WTC11 (cell line): ENCODE results near the gene STRC.
"Not testable (repeated sequence)": the region's sequence is repeated elsewhere in the genome, so short reads cannot be mapped to it uniquely, and the experiment has no call there.

ENCODE experiments used
- CBFB ChIP-seq: sonication (generic); formaldehyde crosslinking; IDR thresholded peaks from 2 replicates; pipeline ENCODE4 v1.8.1; 2022; ENCODE audit warnings: mild to moderate bottlenecking, low read depth, missing genetic modification reagents
- CREB1 ChIP-seq: sonication (generic); formaldehyde crosslinking; IDR thresholded peaks from 2 replicates; pipeline ENCODE4 v1.8.0; 2023; ENCODE audit warnings: mild to moderate bottlenecking, missing genetic modification reagents
- FOXJ3 ChIP-seq: sonication (generic); formaldehyde crosslinking; IDR thresholded peaks from 2 replicates; pipeline ENCODE4 v1.9.0; 2021; ENCODE audit warnings: missing genetic modification reagents, mild to moderate bottlenecking, borderline replicate concordance
- HMGA2 ChIP-seq: fragments of 250-450 bp; sonication (Bioruptor Pico); IDR thresholded peaks from 2 replicates; pipeline ENCODE4 v1.4.0; 2021; ENCODE audit warnings: mild to moderate bottlenecking, moderate library complexity
- MAX ChIP-seq: sonication (generic); formaldehyde crosslinking; IDR thresholded peaks from 2 replicates; pipeline ENCODE4 v1.8.0; 2022; ENCODE audit warnings: mild to moderate bottlenecking, missing genetic modification reagents
- PRDM15 ChIP-seq: sonication (generic); formaldehyde crosslinking; IDR thresholded peaks from 2 replicates; pipeline ENCODE4 v1.8.0; 2022; ENCODE audit warnings: missing genetic modification reagents
- SMAD3 ChIP-seq: sonication (generic); formaldehyde crosslinking; IDR thresholded peaks from 2 replicates; pipeline ENCODE4 v1.8.0; 2022; ENCODE audit warnings: missing genetic modification reagents, mild to moderate bottlenecking, borderline replicate concordance
- TEAD4 ChIP-seq: sonication (generic); formaldehyde crosslinking; IDR thresholded peaks from 2 replicates; pipeline ENCODE4 v1.8.0; 2022; ENCODE audit warnings: mild to moderate bottlenecking, missing genetic modification reagents
- ZNF317 ChIP-seq: sonication (generic); formaldehyde crosslinking; IDR thresholded peaks from 2 replicates; pipeline ENCODE4 v1.8.1; 2023; ENCODE audit warnings: low read depth, mild to moderate bottlenecking, moderate library complexity, missing genetic modification reagents, borderline replicate concordance
- TF ChIP-seq, protein P1 (sequence below): fragments of 200-600 bp; IDR thresholded peaks from 2 replicates; pipeline ENCODE4 v1.8.0; 2022; ENCODE audit warnings: antibody characterized with exemption
- TF ChIP-seq, protein P2 (sequence below): sonication (generic); formaldehyde crosslinking; IDR thresholded peaks from 2 replicates; pipeline ENCODE4 v1.8.1; 2023; ENCODE audit warnings: mild to moderate bottlenecking, moderate library complexity, missing genetic modification reagents
- TF ChIP-seq, protein P3 (sequence below): sonication (generic); formaldehyde crosslinking; IDR thresholded peaks from 2 replicates; pipeline ENCODE4 v1.8.1; 2023; ENCODE audit warnings: mild to moderate bottlenecking, missing genetic modification reagents, borderline replicate concordance

DNA sequence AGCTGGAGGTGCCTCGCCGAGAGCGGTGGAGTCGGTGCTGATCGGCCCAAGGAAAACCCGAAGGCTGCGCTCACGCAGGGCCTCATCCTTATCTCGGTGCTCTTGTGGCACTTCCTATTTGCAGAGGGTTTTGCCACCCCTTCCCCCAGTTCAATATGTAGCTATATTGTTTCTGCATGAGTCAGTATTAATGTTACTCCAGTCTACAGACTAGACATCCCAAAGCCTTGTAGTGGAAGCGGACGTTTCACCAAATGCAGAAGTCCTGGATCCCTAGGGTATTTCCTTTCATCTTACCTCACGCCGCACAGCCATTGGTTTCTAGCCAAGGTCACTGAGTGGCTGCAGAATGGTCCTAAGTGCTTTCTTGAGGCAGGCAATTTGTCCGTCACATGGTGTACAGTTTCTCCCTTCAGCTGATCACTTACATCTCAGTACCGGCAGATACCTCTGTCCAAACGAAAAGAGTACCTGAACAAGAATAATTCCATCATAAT lies 30.9 kb upstream of the STRC start:
- TF ChIP-seq, protein P1, sequence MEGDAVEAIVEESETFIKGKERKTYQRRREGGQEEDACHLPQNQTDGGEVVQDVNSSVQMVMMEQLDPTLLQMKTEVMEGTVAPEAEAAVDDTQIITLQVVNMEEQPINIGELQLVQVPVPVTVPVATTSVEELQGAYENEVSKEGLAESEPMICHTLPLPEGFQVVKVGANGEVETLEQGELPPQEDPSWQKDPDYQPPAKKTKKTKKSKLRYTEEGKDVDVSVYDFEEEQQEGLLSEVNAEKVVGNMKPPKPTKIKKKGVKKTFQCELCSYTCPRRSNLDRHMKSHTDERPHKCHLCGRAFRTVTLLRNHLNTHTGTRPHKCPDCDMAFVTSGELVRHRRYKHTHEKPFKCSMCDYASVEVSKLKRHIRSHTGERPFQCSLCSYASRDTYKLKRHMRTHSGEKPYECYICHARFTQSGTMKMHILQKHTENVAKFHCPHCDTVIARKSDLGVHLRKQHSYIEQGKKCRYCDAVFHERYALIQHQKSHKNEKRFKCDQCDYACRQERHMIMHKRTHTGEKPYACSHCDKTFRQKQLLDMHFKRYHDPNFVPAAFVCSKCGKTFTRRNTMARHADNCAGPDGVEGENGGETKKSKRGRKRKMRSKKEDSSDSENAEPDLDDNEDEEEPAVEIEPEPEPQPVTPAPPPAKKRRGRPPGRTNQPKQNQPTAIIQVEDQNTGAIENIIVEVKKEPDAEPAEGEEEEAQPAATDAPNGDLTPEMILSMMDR: not testable (repeated sequence)
- TF ChIP-seq, protein P2, sequence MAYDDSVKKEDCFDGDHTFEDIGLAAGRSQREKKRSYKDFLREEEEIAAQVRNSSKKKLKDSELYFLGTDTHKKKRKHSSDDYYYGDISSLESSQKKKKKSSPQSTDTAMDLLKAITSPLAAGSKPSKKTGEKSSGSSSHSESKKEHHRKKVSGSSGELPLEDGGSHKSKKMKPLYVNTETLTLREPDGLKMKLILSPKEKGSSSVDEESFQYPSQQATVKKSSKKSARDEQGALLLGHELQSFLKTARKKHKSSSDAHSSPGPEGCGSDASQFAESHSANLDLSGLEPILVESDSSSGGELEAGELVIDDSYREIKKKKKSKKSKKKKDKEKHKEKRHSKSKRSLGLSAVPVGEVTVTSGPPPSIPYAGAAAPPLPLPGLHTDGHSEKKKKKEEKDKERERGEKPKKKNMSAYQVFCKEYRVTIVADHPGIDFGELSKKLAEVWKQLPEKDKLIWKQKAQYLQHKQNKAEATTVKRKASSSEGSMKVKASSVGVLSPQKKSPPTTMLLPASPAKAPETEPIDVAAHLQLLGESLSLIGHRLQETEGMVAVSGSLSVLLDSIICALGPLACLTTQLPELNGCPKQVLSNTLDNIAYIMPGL (CRISPR knock-in tag): not testable (repeated sequence)
- TF ChIP-seq PRDM15 (CRISPR knock-in tag); FOXJ3; TEAD4 (CRISPR knock-in tag); CREB1 (CRISPR knock-in tag); HMGA2 (CRISPR knock-in tag); CBFB (CRISPR knock-in tag); SMAD3 (CRISPR knock-in tag); ZNF317; MAX (CRISPR knock-in tag): not testable (repeated sequence)
- TF ChIP-seq, protein P3, sequence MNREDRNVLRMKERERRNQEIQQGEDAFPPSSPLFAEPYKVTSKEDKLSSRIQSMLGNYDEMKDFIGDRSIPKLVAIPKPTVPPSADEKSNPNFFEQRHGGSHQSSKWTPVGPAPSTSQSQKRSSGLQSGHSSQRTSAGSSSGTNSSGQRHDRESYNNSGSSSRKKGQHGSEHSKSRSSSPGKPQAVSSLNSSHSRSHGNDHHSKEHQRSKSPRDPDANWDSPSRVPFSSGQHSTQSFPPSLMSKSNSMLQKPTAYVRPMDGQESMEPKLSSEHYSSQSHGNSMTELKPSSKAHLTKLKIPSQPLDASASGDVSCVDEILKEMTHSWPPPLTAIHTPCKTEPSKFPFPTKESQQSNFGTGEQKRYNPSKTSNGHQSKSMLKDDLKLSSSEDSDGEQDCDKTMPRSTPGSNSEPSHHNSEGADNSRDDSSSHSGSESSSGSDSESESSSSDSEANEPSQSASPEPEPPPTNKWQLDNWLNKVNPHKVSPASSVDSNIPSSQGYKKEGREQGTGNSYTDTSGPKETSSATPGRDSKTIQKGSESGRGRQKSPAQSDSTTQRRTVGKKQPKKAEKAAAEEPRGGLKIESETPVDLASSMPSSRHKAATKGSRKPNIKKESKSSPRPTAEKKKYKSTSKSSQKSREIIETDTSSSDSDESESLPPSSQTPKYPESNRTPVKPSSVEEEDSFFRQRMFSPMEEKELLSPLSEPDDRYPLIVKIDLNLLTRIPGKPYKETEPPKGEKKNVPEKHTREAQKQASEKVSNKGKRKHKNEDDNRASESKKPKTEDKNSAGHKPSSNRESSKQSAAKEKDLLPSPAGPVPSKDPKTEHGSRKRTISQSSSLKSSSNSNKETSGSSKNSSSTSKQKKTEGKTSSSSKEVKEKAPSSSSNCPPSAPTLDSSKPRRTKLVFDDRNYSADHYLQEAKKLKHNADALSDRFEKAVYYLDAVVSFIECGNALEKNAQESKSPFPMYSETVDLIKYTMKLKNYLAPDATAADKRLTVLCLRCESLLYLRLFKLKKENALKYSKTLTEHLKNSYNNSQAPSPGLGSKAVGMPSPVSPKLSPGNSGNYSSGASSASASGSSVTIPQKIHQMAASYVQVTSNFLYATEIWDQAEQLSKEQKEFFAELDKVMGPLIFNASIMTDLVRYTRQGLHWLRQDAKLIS: not testable (repeated sequence)
